Measurements from ENCODE around the gene CIITA.

Gene CIITA

DNA sequence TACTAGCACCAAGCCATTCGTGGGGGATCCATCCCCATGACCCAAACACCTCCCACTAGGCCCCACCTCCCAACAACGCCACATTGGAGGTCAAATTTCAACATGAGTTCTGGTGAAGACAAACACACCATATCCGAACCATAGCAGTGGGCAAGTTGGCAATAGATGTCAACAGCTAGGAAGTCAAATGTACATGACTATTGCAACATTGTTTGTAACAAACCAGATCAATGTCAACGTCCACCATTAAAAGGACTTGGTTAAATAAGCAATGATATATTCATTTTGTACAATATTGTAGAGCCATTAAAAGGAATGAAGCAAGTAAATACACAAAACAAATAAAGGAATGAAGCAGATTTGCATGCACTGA is 26.5 kb upstream of the CIITA start:
- no peak for DNase-seq

DNA sequence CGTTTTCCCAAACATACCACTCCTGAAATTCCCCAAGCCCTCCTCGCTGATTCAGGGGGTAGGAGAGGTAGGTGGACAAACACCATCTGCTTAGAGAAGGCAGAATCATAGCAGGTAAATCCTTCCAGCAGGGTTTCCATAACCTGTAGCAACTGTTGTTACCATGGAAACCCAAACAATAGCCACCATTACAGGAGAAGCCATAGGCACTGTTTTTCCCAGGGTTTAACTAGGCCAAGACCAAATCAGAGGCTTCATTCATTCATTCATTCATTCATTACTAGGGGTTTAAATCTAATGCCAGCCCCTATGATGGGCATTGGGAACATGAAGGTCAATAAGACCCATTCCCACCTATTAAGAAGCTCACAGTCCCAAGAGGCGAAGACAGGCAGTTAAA is 25.5 kb upstream of the CIITA start:
- DNase-seq: no peak

DNA sequence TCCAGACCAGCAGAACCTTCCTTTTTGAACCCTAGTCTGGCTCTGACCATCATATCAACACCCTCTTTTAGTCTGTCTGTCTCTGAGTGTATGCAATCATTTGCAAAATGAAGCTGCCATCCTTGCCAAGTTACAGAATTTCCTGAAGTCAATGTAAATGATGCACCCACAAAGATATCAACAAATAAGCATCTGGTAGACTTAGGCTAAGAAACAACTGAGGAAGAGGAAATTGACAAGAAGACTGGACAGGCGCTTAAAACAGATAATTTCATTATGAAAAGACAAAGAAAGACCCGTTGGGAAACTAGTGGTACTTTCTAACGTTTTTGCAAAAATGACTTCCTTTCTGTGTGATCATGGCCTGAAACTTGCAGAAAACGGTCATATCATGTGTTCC is 24.7 kb upstream of the CIITA start:
- no peak for DNase-seq

DNA sequence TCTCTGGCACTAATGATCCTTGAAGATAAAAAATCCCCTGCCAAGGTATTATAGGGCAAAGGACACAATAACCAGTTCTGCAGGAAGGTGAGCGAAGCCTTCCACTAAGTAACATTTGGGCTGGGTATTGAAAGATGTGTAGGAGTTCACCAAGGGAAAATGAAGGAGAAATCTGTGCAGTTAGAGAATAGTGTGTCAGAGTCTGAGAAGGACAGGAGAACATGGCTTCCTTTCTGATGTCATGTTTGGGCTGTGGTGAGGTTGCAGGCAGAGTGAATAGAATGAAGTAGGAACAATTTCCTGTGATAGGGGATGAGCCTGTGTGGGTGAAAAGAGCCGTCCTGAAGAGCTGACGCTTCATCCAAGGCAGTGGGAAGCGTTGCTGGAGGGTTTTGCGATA is 24.1 kb upstream of the CIITA start:
- no peak for DNase-seq

DNA sequence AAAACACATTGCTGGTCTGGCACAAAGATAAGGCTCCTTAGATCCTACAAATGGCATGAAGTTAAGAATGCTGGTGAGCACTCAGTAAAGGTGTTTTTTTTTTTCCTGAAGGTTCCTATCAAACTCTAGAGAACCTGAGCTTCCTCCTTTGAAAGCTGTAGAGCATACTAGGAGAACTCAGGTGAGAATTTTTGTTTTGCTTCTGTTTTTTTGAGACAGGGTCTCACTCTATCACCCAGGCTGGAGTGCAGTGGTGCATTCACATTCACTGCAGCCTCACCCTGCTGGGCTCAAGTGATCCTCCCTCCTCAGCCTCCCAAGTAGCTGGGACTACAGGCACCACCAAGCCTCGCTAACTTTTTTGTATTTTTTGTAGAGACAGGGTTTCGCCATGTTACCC is 21.0 kb upstream of the CIITA start:
- no peak for DNase-seq

DNA sequence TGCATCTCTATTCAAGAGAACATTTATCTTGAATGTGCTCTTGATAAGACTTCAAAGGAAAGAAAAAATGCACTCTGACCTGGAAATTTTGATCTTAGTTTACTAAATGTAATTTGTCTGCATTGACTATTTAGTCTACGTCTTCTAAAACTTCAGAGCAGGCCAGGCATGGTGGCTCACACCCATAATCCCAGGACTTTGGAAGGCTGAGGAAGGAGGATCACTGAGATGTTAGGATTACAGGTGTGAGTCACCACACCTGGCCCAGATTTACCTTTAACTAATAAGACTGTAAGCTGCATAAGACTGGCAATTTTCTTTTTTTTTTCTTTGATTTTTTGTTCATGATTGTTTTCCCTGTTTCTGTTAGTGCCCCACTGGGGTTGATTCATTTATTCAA is 18.8 kb upstream of the CIITA start:
- DNase-seq: no peak

DNA sequence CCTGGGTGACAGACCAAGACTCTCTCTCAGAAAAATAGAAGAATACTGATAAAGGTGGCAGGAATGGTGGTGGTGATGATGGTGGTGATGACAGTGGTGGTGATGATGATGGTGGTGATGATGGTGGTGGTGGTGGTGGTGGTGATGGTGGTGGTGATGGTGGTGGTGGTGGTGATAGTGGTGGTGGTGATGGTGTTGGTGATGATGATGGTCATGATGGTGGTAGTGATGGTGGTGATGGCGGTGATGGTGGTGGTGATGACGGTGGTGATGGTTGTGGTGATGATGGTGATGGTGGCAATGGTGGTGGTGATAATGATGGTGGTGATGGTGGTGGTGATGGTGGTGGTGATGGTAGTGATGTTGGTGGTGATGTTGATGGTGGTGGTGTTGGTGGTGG is 18.0 kb upstream of the CIITA start:
- DNase-seq: no peak

DNA sequence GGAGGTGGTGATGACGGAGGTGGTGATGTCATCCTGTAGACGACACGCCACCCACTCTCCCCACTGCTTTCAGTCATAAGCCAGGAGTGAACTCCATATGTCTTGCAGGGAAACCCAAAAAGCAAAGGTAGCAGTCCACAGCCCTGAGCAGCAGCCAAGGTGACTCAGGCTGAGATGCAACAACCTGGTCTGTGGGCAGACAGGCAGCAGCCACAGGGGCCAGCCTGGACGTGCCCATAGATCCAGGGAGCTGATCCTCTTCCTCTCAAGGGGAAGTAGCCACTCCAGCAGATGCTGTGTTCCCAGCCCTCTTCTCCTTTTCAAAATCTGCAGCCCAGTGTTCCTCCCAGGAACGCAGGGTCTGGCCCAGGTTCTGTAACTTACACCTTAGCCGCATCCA is 17.3 kb upstream of the CIITA start:
- DNase-seq: no peak

DNA sequence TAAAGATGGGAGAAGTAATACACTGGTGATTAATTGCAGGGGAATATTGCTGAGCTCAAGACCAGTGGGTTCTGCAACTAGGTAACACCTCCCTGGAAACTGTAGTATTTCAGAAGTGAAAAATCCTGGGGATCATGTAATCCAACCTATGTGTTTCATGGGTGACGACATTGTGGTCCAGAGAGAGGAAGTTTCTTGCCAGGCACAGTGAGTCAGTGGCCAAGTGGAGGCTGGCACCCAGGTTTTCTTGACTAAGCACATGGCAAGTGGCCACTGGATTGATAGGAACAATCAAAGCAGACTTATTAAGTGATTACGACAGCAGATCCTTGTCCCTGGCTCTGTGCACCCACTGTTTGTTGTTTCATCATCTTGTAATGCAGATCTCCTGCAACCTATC is 14.6 kb upstream of the CIITA start:
- DNase-seq: no peak

DNA sequence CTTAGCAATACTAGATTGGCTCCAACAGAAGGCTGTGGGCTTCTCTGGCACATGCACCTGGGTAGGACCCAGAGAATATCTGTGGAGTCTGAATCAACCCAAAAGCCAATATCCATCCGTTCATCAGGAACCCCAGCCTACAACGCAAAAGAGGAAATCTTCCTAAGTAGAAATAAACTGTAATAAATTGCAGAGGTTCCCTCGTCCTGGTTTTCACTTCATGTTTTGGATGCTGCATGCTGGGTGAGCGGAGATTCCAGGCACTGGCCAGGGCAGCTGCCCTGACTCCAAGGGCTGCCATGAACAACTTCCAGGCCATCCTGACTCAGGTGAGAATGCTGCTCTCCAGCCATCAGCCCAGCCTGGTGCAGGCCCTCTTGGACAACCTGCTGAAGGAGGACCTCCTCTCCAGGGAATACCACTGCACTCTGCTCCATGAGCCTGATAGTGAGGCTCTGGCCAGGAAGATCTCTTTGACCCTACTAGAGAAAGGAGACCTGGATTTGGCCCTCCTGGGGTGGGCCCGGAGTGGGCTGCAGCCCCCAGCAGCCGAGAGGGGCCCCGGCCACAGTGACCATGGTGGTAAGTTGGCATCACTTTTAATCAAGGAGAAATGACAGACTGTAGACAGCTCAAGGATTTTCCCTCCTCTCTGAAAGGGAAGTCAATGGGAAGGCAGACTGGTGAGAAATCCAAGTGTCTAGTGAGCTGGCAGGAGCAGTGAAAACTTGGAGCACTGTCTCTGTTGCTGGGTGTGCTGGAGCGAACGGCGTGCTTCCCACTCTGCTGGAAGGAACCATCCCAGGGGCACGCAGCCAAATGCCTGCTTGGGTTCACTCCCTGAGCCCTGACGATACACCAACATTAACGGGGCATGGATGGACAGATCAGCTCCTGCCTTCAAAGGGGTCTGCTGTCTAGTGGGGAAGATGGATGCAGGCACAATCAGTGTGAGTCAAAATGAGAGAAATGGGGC is 10.7 kb upstream of the CIITA start:
- DNase-seq: no peak

DNA sequence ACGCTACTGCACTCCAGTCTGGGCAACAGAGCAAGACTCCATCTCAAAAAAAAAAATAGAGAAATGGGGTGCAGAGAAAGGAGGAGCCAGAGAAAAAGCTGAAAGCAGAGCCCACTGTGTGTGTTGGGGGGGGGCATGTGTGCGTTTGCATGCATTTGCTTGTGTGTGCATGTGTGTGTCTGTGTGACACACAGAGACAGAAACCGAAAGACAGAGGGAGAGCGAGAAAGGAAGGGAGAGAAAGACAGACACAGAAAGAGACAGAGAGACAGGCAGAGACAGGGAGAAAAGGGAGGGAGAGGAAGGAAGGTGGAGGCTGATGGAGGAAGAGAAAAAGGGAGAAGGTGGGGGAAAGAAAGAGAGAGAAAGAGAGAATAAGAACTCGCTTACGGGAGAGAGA is 9.8 kb upstream of the CIITA start:
- no peak for DNase-seq

DNA sequence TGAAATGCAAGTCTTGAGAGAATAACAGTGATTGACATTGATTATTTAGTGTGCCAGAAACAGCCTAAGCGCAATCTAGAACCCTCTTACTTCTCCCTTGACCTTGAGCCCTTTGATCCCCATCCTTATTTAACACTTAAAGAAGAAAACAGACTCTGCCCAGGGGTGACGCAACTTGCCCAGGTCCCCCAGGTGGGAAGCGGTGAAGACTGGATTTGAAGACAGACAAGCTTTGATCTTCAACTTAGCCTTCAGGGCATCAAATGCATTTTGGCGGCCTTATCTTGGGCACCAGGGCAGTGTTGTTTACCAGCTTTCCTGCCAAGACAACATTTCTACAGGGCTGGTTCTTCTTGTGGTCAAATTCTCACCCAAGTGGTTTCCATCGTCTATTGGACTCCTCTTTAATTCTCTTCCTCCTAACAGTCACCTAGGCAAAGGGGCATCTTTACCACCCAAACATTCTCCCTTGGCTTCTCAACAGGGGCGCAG is 8.9 kb upstream of the CIITA start:
- no peak for DNase-seq

DNA sequence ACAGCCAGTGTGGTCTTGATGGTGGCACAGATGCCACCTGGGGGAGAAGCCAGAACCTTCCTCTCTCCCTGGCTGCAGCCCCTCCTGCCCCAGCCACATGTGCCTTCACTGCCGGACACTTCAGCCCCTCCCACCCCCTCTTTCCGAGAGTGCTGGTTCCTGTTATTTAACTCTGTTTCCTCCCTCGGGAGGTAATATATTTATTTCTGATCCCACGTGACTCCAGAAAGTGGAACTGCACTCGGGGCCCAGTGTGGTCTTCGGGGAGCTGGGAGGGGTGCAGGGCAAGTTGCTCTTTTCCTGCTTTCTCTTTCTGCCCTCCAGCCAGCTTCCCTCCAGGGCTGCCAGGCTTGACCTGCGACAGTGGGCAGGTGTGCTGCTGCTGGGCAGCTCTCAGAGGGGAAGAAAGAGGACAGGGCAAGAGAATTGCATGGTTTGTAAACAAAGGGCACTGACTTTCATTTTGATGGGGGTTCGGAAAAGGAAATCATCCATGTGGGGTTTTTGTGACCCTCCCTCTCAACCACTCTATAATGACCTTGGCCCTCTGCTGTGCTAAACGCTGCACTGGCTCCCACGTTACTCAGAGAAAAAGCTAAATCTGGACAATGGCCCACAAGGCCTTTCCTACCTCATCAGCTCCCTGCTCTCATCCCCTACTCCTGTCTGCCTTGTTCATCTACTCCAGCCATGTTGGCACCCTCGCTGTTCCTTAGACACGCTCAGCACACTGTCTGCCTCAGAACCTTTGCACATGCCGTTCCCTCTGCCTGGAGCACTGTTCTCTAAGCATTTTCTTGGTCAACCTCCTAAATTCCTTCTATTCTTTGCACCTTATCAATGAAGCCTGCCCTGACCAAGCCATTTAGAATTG is 8.2 kb upstream of the CIITA start:
- no peak for DNase-seq

DNA sequence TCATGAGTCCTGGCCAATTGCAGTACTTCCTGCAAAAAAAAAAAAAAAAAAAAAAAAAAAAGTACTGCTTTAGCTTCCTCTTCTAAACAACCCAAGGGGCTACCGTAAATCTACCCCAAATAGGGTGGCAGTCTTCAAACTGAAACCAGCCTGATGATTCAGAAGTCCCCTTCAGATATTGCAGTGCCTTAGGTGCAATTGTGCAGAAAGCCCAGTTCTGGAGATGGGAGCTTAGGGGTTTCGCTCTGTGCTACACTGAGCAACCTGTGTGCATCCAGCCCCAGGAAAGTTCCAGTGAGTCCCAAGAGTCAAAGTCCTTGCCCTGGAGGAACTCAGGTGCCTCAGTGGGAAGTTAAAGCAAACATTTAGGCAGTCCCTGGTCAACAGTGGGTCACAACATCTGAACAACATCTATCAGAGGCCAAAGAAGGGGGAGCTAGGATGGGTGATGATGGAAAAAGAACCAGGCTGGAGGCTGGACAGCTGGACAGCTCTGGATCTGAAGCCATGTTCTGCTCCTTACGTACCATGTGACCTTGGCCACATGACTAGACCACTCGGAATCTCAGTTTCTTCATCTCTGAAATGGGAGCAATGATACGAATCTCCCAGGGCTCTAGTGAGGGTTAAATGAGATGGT is 6.7 kb upstream of the CIITA start:
- DNase-seq: no peak

DNA sequence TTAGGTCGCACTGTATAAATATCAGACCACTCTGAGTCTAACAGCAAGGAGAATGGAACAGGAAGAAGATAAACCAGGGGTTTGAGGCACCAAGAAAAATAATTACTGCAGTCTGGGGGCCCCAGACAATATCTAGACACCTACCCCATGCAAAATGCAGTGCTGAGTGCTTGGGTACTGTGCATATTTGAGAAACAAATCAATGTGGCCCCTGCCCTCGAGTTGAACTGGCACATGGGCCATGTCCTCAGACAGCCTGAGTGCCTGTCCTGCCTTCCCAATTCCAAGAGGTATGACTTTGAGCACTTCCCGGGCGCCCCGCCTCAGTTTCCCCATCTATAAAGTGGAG is 6.2 kb upstream of the CIITA start:
- DNase-seq: no peak

DNA sequence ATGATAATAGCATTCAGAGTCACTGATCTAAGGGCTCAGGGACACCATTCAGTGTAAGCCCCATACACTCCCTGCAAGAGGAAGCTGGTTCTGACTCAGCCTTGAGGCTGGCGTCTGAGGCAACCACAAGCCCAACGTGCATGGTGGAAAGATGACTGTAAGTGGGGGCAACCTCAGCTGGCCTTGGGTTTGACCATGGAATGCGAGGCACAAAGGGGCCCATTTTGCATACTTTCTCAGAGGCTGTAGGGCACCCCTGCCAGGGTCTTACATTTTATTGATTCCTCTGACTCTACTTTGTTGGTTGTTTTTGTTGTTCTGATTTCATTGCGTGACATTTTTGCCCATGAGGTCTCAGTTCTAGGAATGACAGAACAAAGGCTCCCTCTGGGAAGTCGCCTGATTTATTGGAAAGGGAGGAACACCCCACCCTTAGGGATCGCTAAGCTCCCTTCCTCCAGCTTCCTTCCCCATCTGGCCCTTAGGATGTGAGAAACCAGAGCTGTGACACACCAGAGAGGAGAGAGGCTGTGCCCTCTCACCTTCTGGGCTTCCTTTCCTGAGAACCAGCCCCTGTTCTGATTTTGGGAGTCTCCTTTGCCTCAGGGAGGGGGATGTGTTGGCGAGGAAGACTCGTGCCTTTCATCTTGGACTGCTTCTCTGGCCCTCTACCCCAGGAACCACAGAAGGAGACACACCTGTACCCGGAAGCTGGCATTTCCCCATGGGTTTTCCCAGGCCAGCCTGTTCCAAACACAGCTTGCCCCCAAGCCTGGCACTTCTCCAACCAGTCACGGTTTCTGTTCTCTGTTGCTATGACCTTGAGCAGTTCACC is 5.6 kb upstream of the CIITA start:
- DNase-seq: no peak

DNA sequence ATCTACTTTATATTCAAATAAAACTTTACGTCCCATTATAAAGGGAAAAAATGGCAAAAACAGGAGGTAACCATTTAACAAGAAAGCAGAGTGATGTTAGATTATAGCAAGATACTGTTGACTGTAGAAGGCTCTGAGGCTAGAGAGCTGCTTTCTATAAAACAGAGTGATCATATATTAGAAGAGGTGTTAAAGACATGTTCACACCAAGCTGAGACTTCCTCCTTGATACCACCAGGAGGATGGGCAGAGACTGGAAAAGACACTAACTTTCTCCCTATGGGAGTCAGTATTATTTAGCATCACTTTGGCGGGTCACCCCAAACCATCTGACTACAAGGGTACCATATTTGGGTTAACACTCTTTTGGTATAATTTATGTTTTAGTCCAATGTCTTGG is 687 bp upstream of the CIITA start:
- no peak for DNase-seq

DNA sequence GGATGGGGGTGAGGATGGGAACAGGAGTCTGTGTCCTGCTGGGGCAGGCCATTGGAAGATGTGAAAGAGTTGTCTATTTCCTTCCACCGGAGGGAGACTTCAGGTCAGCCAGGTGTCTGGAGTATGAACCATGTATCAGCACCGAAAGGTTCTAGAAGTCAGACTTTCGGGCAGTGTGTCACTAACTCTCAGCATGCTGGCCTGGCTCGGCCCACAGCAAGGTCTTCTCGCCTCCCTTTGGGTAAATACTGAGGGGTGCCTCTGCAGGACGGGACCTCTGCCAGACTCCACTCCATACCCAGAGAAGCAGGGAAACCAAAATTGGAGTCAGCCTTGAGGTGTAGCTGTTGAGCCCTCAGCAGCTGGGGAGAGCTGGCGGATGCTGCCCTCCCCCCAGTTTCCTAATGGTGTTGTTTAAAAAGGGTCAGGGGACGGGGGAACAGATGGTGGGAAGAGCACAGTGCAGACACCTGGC is 507 bp downstream of the CIITA start:
- DNase-seq: no peak

DNA sequence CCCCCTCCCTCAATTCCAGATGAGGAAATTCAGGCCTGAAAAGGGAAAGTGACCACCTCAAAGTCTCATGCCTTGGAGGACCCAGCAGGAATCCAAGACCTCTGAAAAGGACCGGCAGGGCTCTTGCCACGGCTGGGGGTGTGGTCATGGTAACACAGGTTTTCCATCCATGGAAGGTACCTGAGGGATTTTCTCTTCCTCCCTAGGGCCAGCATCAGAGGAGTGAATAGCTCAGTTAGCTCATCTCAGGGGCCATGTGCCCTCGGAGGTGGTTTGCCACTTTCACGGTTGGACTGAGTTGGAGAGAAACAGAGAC is 1.3 kb downstream of the CIITA start:
- DNase-seq: no peak

DNA sequence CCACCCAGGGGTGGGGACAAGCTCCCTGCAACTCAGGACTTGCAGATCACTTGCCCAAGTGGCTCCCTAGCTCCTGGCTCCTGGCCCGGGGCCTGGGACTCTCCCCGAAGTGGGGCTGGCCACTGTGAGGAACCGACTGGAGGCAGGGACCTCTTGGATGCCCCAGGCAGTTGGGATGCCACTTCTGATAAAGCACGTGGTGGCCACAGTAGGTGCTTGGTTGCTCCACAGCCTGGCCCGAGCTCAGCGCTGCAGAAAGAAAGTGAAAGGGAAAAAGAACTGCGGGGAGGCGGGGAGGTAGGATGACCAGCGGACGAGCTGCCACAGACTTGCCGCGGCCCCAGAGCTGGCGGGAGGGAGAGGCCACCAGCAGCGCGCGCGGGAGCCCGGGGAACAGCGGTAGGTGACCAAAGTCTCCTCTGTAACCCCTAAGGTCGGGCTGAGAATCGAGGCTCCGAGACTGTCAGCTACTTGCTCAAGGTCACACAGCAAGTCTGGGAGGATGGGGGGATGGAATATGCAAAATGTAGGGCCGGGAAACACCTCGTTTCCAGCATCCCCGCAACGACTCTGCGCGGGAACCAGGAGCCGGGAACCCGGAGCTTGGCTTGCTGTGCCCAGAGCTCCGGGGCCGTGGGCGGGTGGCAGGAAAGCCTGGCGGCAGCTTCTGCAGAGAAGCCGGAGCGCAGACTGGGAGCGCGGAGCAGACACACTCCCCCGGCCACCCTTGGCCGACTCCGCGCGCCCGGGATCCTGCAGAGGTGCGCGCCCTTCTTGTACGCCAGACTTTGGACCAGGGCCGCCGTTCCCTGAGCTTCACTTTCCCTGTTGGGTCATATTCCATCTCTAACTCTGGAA is 1.9 kb downstream of the CIITA start:
- no peak for DNase-seq
